ENCODE data around the gene UMAD1.

Gene UMAD1

DNA sequence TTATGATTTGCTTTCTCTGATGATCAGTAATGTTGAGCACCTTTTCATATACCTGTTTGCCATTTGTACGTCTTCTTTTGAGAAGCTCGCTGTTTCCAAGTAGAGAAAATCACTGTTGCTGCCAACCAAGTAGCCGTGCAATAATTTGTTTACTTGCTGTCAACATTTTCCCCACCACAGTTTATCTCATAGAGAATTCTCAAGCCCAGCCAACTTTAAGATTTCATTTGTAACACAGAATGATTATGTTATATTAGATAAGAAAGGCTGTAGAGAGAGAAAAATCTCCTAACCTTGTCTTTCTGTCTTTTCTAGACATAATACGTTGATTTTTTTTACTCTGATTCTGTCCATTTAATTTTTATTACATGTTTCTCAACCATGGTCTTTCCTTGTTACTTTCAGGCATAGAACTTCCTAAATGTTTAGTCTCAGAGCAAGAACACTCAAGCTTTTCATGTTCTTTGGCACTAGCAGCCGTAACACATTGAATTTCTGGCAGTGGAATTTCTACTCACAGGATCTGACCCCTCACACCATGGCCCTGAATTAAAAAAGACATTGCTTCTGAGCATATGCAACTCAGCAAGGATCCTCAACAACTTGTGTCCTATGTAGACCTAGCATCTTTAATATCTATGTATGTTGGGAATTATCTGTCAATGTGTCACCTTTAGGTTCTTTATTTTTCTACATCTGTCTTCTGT lies 54.7 kb downstream of the UMAD1 start:
- no peak for DNase-seq

DNA sequence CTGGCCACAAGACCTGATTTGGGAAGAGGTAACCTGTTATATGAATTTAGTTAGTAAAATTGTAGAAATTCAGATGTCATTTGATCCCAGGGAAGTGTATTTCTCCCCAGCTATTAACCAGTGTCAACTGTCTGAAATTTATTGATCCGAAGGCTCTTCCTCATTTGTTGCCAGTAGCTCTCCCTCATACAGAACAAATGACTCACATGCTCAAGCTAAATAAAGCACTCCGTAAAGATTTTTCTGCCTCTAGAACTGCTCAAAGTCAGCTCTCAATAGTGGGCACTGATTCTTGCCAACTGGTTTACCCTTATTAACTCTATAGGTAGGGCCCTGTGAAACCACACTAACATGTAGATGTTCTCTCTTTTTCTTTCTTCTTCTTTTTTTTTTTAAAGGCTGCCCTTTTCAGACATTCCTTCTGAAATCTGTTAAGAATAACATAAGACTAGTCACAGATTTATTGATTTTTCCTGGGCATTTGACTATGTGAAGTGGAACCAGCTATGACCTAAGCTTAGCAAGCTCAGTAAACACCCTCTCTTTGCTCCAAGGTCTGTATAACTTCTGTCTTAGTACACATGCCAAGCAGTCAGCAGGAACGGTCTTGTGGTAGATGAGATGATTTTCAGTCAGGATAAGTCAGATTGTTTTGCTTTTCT lies 56.0 kb downstream of the UMAD1 start:
- no peak for DNase-seq

DNA sequence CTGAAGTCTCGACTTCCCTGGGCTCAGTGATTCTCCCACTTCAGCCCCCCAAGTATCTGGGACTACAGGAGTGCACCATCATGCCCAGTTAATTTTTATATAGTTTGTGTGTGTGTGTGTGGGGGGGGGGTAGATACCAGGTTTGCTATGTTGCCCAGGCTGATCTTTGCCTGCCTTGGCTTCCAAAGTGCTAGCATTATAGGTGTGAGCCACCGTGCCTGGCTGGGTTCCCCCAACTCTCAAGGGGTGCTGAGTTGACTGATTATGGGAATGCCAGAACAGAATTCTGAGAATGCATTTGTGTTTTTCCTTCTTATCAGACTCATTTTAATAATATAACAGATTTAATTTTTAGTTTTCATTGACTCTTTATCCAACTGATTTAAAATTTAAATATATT lies 58.4 kb downstream of the UMAD1 start:
- no peak for DNase-seq

DNA sequence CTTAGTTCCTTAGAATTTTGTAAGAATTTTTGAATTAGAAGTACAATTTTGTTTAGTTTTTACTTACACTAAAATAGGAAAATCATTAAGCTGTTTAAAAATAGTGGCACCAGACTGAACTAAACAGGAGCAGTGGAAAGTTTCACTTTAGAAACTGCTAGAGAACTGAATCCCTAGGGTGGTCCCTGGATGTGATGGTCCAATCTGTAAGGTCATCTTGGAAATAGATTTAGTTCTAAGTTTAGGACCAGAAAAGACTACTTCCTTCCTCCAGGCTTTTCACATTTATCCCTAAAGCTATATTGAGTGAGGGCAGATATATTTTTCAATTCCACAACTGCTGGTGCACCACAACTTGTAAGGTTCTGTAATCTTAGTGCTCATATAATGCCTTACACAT lies 58.8 kb downstream of the UMAD1 start:
- no peak for DNase-seq

DNA sequence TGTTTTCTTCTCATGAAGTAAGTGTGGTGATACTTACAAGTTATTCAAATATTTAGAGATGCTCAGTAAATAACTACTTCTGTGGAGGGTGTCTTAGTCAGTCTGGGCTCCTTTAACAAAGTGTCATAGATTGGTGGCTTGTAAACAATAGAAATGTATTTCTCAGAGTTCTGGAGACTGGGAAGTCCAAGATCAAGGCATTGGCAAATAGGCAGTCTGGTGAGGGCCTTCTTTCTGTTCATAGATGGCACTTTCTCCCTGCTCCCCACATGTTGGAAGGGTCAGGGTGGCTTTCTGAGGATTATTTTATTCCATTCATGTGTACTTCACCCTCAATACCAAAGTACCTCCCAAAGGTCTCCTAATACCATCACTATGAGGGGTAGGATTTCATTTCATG lies 59.4 kb downstream of the UMAD1 start:
- no peak for DNase-seq

DNA sequence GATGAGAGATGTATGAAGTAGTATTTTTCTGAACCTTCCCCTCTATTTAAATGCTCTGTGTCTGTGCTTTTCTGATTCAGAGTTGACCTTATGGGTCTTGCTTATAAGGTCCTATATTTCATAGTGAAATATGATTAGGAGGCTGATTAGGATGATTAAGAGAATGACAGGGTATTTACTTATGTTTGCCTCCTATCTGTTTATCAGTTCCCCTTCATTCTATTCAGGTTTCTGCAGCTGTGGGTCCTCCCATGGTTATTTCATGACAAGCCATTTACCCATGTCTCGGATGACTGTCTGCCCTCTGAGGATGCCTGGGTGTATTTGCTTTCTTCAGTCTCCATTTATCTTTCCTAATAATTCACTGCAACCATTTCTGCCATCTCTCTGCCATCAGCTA lies 61.0 kb downstream of the UMAD1 start:
- DNase-seq: no peak

DNA sequence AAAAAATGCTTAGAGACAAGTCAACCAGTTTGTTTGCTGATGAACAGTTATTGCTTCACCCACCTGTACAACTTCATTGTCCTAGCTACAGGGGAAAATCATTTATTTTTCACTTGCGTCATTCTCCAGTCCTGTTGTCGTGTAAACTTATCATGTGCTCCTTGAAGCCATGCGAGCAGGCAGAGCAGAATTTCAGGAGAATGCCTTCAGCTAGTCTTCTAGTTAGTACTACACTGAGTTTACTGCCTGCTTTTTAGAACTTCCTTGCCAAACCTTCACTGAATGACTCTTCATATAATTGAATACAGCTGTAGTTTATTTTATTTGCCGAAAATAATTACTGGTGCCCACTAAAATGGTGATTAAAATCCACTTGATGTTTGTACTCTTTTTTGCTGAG lies 62.3 kb downstream of the UMAD1 start:
- no peak for DNase-seq

DNA sequence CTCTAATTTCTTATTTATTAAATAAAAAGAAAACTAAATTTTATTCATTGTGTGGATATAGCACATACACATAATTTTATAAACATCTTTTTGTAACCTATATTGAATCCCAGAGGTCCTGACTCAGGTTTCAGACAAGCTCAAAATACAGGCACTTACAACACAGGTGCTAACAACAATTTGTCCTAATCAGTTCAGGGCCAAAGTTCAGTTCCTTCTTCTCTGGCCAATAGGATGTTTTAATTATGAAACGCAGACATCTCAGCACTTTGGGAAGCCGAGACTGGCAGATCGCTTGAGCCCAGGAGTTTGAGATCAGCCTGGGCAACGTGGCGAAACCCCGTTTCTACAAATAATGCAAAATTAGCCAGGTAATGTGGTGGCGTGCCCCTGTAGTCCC lies 62.9 kb downstream of the UMAD1 start:
- DNase-seq: no peak

DNA sequence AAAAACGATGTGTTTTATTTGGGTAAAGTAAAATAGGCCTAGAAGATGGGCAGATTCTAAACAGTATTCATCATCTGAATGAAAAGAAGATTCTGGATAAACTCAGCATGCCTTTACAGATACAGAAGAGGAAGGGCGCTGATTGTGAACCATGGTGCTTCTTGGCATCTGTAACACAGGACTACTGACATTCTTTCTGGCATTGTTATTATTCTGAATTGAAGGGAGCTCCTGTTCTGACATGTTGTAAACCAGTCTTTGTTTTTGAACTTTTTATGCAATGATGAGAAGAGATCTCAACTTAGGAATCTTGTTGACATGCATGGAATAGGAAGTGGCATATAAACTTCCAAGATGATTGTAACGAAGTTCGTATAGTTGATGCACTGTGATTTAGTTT lies 64.3 kb downstream of the UMAD1 start:
- no peak for DNase-seq

DNA sequence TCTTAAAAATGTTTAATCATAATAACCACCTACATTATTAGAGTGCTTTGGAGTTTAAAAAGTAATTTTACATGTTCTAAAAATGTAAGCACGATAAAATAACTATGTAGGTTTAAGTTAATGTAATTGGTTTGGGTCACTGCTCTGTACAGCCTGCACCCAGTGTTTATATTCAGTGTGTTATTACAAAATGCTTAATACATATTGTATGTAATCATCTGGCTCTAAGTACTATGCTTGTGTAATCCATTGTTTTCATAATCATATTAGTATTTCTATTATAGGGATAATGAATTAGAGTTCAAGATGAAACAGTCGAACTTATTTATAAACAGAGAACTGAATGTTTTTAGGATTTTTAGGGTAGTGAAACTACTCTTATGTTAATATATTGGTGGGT lies 64.8 kb downstream of the UMAD1 start:
- no peak for DNase-seq

DNA sequence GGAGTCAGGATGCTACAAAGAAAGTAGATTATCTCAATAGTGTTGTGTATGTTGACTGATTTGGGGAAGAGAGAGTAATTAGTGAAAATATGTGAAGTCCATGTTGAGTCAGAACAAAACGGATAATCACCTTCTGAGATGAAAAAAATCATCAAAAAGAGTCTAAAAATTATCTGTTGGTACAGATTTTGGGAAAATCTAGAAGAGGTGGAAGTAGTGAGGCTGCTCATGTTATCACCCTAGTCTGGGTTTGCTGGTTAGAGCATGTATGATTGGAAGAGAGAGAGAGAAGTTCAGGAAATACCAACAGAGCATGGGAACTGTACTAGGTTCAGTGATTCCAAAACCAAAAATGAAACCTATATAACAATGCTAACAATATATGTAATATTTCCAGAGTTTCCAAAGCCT lies 65.6 kb downstream of the UMAD1 start:
- DNase-seq: no peak

DNA sequence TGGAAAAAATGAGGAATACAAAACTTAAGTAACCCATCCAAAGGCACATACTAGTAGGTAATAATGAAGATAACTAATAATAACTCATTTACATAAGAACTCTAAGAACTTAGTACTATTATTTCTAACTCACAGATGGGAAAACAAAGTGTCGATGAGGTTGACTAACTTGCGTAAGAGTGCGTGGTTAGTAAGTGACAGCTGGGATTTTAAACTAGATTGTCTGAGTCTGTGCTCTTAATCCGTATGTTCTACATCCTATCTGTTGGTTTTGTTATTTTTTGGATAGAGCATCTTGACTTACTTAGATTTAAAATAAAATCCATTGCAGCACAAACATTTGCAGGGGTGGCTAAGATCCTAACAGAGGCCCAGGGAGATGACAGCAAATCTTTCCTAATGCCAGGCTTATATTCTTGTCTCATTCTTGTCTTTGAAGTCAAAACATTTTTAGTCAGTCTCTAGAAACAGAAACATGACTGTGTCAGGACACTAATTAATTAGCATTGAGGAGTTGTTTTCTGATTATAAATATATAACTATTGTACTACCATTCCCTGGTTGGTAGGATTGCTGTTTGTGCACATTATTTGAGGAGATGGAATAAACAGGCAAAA lies 66.1 kb downstream of the UMAD1 start:
- no peak for DNase-seq

DNA sequence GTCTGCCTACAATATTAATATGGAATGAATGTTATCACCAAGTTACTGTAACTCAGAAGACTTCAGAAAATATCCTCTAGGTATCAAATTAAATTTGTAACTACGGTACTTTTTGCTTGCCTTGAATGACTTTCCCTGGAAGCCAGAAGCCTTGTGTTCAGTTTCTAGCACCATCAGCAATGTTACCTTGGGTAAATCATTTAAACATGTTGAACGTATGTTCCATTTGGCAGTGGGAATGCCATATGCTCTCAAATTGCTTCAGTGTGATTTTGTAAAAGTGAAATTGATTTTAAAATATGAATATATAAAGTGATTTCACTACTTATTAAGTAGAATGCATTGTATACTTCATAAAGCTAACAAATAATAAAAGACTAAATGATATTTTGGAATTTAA lies 66.7 kb downstream of the UMAD1 start:
- no peak for DNase-seq

DNA sequence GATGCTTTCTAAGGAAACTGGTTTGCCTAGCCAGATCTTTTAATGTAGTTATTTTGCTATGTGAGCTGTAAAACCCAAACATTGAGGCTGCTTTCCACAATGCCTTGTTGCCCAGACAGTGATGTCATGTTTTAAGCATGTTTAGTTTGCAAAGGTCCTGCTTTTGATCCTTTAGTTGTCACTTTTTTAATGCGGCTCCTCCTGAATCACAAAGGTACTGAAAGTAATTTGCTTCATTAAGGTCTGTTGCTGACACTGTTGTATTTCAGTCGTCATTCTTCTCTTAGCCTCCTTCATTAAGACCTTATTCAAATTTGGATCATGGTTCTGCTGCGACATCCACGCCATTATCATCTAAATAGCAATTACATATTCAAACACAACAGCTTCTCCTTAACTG lies 67.3 kb downstream of the UMAD1 start:
- DNase-seq: no peak

DNA sequence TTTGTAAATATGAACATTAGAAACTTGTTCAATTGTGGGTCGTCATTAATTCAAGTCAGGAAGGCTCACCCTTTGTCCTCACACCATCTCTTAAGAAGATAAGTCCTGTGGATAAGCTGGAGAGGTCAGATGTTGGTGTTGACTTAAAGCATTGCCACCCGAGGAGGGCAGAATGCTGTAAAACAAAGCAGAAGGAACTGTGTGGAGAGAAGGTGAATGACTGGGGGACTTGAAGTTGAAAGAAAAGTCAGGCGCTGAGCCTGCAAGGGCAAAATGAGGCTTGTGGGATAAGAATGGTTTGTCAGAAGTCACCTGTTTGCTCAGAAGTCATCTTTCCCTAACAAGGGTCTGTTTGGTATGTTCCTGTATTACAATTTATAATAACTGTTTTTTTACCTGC lies 68.7 kb downstream of the UMAD1 start:
- DNase-seq: no peak

DNA sequence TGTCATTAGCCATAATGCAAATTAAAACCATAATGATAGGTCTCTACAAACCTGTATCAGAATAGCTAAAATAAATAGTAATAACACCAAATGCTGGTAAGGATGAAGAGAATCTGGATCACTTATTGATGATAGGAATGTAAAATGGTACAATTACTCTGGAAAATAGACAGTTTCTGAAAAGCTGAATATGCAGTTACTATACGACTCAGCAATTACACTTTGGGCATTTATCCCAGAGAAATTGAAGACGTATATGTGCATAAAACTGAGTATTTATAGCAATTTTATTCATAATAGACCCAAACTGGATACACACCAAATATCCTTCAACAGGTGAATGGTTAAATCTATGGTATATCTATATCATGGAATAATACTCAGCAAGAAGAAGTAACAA lies 69.9 kb downstream of the UMAD1 start:
- no peak for DNase-seq

DNA sequence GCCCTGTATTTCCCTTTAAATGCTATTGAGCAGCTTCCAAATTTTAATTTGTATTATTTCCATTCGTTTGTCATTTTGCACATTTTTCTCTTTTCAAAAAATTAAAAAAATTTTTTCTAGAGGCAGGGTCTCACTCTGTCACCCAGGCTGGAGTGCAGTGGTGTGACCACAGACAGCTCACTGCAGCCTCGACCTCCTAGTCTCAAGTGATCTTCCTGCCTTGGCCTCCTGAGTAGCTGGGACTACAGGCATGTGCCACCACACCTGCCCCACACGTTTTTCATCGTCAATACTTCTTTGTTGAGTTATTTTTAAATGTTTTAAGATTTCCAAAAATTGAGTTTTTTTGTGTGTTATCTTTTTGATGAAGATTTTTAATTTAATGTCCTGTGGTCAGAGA lies 73.2 kb downstream of the UMAD1 start:
- DNase-seq: no peak

DNA sequence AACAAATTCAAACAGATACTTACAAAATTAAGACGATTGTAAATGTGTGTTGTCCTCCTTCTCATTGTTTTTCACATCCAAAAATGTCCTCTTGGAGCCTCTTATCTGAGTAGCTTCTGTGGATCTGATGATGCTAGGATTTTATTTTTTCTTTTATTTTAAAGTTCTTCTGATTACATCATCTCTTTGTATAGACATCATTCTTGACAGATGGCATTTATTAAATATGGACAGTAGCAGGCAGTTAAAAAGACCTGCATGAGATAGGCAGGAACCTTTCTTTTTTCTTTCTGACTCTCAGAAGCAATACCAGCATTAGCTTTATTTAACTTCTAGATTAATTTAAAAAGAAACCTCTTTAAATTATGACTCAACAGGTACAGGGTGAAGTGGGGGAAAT lies 77.9 kb downstream of the UMAD1 start, which contains the start of gene RPA3:
TSS of gene RPA3 (minus strand) at position 116 of the 400 bp plus-strand sequence. CDS start 78,189 bp downstream, outside the sequence.
- DNase-seq: no peak

DNA sequence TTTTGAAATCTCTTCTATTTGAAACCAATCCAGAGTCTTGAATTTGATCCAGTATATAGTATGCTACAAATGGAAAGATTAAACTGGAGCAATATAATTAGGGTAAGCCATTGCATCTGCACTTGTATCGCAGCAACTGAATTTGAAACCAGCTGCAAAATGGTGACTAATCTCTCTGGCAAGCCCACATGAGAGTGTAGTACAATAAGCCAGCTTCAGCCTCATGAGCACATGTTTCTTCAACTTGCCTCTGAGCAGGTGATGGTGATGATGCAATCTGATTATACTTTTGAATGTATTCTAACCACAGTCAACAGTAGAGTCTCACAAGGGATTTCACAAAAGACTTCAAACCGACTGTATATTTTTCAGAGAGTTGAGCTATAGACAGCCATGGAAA lies 78.7 kb downstream of the UMAD1 start:
- peak; percentile 36 for DNase-seq

DNA sequence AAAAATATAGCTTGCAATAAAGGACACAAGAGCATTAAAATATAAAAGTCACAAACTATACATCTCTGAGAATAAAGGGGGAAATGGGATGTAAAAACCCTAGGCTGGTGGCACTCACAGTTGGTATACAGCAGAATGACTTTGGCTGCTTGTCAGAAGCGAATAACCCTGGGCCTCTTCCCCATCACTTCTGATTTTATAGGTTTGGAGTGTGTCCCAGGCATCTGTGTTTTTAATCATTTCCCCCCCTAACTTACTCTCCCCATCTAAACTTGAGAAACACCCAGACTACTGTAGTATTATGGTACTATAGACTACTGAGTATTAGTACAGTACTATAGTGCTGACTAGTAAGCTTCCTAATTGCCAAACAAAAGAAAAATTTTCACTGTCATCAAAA lies 79.6 kb downstream of the UMAD1 start:
- DNase-seq: no peak

DNA sequence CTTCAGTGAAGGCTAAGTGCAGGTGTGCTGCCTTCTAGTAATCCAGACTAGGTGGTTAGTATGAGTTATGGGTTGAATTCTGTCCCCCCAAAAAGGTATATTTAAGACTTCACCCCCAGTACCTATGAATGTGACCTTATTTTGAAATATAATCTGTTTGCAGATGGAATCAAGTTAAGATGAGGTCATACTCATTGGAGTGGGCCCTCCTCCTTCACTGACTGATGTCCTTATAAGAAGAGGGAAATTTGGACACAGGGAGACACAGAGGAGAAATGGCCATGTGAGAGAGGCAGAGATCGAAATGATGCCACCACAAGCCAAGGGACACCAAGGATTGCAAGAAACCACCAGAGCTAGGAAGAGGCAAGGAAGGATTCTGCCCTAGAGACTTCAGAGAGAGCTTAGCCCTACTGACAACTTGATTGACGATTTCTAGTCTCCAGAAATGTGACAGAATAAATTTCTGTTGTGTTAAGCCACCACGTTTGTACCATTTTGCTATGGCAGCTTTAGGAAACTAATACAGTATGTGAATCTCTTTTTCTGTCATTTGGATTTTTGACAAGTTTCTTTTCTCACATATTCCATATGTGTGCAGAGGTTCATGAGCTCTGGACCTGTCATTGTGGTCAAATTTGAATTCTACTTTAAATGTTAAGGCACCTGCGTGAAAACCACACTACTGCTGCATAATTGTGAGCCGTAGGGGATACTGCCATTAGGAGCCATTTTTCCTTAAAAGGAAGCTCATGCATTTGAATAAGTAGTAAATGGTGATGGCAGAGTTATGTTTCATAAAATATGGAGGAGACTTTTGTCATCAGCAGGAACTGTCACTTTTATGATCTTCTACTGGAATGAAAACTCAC lies 80.4 kb downstream of the UMAD1 start:
- no peak for DNase-seq

DNA sequence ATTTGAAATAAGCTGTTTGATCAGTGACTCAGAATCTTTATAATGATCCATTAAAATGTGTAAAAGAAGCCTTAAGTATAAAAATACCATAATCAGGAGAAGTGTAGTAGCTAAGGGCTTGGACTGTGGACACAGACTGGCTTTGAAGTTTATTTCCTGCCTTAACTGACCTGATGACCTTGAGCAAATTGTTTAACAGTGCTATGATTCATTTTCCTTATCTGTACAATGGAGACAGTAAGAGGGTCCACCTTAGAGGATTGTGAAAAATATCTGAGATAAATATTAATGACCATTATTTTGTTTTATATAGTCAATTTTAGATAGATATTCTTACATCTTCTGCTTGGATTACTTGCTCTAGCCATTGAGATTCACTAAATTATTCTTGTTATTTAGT lies 91.2 kb downstream of the UMAD1 start:
- no peak for DNase-seq

DNA sequence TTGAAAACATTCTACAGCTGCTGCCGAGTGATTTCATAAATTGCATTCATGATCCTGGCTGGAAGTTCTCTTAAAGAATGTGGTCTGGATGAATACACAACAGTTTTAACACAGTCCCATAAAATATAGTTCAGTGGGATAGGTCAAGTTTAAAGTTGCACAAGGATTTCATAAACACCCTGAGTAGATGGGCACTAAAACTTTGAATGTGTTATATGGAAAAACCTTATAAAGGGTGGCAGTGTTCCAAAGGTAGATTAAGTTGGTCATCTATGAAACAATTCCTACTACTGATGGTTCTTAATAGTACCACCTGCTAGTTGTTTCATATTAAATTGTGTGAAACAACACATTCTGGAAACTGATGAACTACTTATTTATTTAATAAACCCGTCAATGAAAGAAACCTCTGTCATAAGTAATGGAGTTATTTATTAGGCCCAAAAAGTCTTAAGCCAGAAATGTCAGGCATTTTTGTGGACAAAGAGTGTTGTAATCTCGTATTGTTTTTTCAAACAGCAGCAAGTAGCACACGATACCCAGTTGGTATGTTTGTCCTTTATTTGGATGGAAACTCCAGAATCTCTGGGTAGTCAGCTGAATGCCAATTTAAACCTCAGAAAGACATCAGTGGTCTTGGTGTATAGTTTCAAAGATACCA lies 92.2 kb downstream of the UMAD1 start:
- no peak for DNase-seq

Data from stimulated activated CD8-positive, alpha-beta memory T cell treated with anti-CD3 and anti-CD28 coated beads, Interleukin-4, amount 100 ng/mL, for 48 hours (primary cell).